Heart left ventricle (tissue), 16 donors: ENCODE results near the gene LRP1B. TPM values are rescaled to one million over a fixed set of nuclear protein-coding genes. Genes with fewer than 3 reads are reported as not detected.
"Not testable (repeated sequence)": the region's sequence is repeated elsewhere in the genome, so short reads cannot be mapped to it uniquely, and the experiment has no call there.

ENCODE experiments used
- ATAC-seq, 4 donors: fragments of 200-7000 bp; cut with Tn5 transposase; one replicate each; pipeline ENCODE4 v1.9.1; 2020 to 2022; ENCODE audit warnings: moderate library complexity in 4 of 4, mild to moderate bottlenecking in 3 of 4, moderate number of reproducible peaks in 1 of 4
- DNase-seq, 5 donors: peaks; one replicate each; pipeline ENCODE4 v3.0.0-alpha.2; 2020
- H3K27ac ChIP-seq, 12 donors: fragments of 200-600 bp; sonication (generic) in 4 of 12; one replicate each; pipeline versions ENCODE4 v1.5.0 to v1.8.0; 2016 to 2022; ENCODE audit warnings: mild to moderate bottlenecking in 2 of 12
- H3K27me3 ChIP-seq, 9 donors: fragments of 200-600 bp; sonication (generic) in 2 of 9; one replicate each; pipeline versions ENCODE4 v1.5.1 to v1.8.0; 2016 to 2022; ENCODE audit warnings: mild to moderate bottlenecking in 3 of 9
- H3K36me3 ChIP-seq, 9 donors: fragments of 200-600 bp; sonication (generic) in 2 of 9; one replicate each; pipeline versions ENCODE4 v1.5.0 to v1.8.0; 2018 to 2022; ENCODE audit warnings: mild to moderate bottlenecking in 2 of 9
- H3K4me1 ChIP-seq, 12 donors: fragments of 200-600 bp; sonication (generic) in 4 of 12; one replicate each; pipeline versions ENCODE4 v1.5.0 to v1.8.0; 2016 to 2022; ENCODE audit warnings: mild to moderate bottlenecking in 3 of 12
- H3K4me3 ChIP-seq, 12 donors: fragments of 200-600 bp; sonication (generic) in 4 of 12; one replicate each; pipeline versions ENCODE4 v1.5.0 to v1.8.0; 2017 to 2022; ENCODE audit warnings: mild to moderate bottlenecking in 9 of 12, moderate library complexity in 4 of 12
- H3K9me3 ChIP-seq, 12 donors: fragments of 200-600 bp; sonication (generic) in 4 of 12; one replicate each; pipeline versions ENCODE4 v1.5.0 to v1.8.0; 2016 to 2022; ENCODE audit warnings: mild to moderate bottlenecking in 1 of 12
- POLR2A ChIP-seq, 2 donors: fragments of 450-650 bp; IDR thresholded peaks; one replicate each; pipeline ENCODE4 v1.6.1; 2017; ENCODE audit warnings: antibody characterized with exemption in 2 of 2, mild to moderate bottlenecking in 2 of 2, moderate library complexity in 2 of 2
- WGBS, 4 donors: extraction: QIAGEN DNeasy Blood & Tissue Kit in 2 of 4; methylation state at CpG; one replicate each; pipeline versions ENCODE4 v1.1.5 to v1.1.7; 2013 to 2018; 5-methylcytosine and 5-hydroxymethylcytosine counted together
- intact Hi-C, 10 donors: fragments of 100-400 bp; cut with DNase I; formaldehyde crosslinking; loops; one replicate each; pipeline versions ENCODE4 v1.11.1 to v1.14.2; 2022
- polyA plus RNA-seq, 2 donors: library from polyadenylated mRNA; stranded (reverse); fragments of 200-250 nt; gene quantifications; one replicate each; pipeline ENCODE4 v1.2.3, GENCODE V29; 2013
- total RNA-seq, 9 donors: library from RNA; depleted of rRNA in 2 of 9; stranded (reverse); fragments of >200 nt in 2 of 9; fragmentation: NEBNext Ultra II Directional in 3 of 9; extraction: Animal tissue kit (Norgen Biotek cat#: 25700) in 3 of 9; gene quantifications; one replicate each; pipeline versions ENCODE4 v1.1.0 to v1.2.4, GENCODE V29; 2016 to 2023
- TF ChIP-seq, protein P1 (sequence below), 12 donors: fragments of 200-600 bp; sonication (generic) in 4 of 12; IDR thresholded peaks; one replicate each; pipeline versions ENCODE4 v1.5.0 to v1.8.0; 2018 to 2022; ENCODE audit warnings: antibody characterized with exemption in 12 of 12, mild to moderate bottlenecking in 5 of 12
- donor health status: ischemic (EF 13 %, LVEDD 7.1; RV severe dilation, severe dysfunction).
- donor health status: healthy with polysubstance abuse.
- donor health status: DM: no; HTN: yes; CAD: no.
- donor health status: DM: no; HTN: no; CAD: no.
- donor health status: ischemic (EF 25% LVEDD 6.9; RV normal size, moderate dysfunction).
- donor health status: ischemic (EF 25% LVEDD 5.7; RV mildly dilated, moderate dysfunction).
- donor health status: healthy.
- donor health status: DM: yes; HTN: yes; CAD: no.
- donor health status: ischemic (EF 35%, LVEDD 5.7; RV mildly dilated, moderate dysfunction).
- donor health status: nonischemic (EF 11% LVEDD 7.7; RV severe dilation, severe dysfunction).
- donor health status: DM: yes; HTN: yes; CAD: no.
- donor health status: PGD.
- donor health status: ischemic (EF 29% LVEDD 5.4; RV normal size, mild dysfunction).
- donor health status: nonischemic (EF 23%, LVEDD 6.1; RV moderate dilation, normal function).

The LRP1B gene
- total and polyA plus RNA-seq, 11 donors, result 0.01 to 0.19 (median 0.11) TPM; not detected in 2

DNA sequence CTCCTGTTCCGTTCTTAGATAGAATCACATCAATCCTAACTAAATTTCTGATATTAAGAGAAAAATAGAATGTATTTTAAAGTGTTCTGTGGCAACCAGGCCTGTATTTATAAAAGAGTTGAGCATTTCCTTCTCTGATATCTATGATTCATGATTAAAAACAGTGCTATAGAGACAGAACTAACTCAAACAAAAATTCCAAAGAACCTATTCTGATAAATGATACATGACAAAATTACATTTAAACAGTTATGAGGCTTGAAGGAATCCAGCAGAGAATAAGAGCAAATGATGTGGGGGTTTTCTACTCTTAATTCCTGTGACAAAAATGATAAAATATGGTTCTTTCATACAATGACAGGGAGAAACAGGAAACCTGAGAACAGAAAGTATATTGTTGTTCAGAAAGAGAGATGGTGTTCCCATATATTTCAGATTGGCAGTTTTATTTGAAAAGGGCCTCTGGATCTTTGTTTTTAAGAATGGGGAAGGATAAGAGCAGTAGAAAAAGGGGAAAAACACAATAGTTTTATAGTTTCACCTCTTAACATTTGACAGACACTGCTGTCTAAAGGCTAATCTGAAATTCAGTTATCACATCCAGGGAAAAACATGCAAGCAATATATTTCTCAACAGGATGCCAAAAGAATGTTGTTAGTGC lies 944.3 kb downstream of the LRP1B start:
- 58 to 67% (median 63%) methylated on average over 1 of the region's 1 CpG for WGBS, 4 donors
- intact Hi-C loops, result no loop called here
- Histone ChIP-seq H3K27ac (no peak overlapping the region), H3K9me3 (no peaks in the 10 kb centered on the region), H3K36me3 (no peaks in the 10 kb centered on the region), H3K4me1 (no peaks in the 10 kb centered on the region), H3K27me3 (no peaks in the 10 kb centered on the region), H3K4me3 (no peak overlapping the region)
- no peak for DNase-seq
- TF ChIP-seq, protein P1, sequence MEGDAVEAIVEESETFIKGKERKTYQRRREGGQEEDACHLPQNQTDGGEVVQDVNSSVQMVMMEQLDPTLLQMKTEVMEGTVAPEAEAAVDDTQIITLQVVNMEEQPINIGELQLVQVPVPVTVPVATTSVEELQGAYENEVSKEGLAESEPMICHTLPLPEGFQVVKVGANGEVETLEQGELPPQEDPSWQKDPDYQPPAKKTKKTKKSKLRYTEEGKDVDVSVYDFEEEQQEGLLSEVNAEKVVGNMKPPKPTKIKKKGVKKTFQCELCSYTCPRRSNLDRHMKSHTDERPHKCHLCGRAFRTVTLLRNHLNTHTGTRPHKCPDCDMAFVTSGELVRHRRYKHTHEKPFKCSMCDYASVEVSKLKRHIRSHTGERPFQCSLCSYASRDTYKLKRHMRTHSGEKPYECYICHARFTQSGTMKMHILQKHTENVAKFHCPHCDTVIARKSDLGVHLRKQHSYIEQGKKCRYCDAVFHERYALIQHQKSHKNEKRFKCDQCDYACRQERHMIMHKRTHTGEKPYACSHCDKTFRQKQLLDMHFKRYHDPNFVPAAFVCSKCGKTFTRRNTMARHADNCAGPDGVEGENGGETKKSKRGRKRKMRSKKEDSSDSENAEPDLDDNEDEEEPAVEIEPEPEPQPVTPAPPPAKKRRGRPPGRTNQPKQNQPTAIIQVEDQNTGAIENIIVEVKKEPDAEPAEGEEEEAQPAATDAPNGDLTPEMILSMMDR (IDR thresholded peaks at IDR 0.05), result no peak
- TF ChIP-seq POLR2A (IDR thresholded peaks at IDR 0.05), result no peak
- ATAC-seq, result no peak

DNA sequence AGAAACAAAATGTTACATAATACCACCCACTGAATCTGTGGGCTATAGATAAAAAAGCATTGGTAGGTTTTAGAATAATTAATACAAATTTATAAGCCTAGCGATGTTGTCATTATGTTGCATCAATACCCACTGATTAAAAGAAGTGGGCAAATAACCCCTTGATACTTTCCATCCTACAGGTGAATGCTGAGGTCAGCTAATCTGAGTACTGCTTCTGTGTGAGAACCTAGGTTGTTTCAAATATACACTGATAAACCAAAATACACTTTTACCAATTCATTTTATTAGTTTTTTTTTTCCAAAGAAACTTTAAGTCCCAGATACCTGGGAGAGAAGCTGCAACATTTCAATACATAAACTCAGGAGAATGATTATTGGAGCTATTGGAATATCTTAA lies 948.6 kb downstream of the LRP1B start:
- WGBS, 4 donors, result 83 to 97% (median 91%) methylated on average over 1 of the region's 1 CpG
- intact Hi-C loops, result no loop called here
- Histone ChIP-seq H3K9me3 (no peaks in the 10 kb centered on the region), H3K36me3 (no peaks in the 10 kb centered on the region), H3K4me1 (no peaks in the 10 kb centered on the region), H3K27me3 (no peaks in the 10 kb centered on the region), H3K4me3 (no peak overlapping the region), H3K27ac (no peak overlapping the region)
- ATAC-seq (no peak), DNase-seq (no peak)
- TF ChIP-seq, protein P1 (IDR thresholded peaks at IDR 0.05), result no peak
- no peak for TF ChIP-seq POLR2A (IDR thresholded peaks at IDR 0.05)

DNA sequence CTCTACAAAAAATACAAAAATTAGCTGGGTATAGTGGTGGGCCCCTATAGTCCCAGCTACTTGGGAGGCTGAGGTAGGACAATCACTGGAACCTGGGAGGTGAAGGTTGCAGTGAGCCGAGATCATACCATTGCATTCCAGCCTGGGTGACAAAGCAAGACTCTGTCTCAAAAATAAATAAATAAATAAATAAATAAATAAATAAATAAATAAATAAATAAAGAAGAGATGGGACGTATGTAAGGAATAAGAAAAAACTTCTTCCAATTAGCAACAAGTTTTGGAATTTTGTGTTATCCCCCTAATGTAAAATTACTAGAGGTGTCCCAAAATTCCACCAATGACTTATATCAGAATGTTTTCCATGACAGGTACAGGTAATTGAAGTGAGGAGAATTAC lies 961.7 kb downstream of the LRP1B start:
- H3K9me3 ChIP-seq, DNase-seq, H3K36me3 ChIP-seq, intact Hi-C loops, ATAC-seq, H3K4me1 ChIP-seq, H3K4me3 ChIP-seq, H3K27ac ChIP-seq, H3K27me3 ChIP-seq: not testable (repeated sequence)
- WGBS, 4 donors, result 86 to 96% (median 93%) methylated on average over 2 of the region's 2 CpGs

DNA sequence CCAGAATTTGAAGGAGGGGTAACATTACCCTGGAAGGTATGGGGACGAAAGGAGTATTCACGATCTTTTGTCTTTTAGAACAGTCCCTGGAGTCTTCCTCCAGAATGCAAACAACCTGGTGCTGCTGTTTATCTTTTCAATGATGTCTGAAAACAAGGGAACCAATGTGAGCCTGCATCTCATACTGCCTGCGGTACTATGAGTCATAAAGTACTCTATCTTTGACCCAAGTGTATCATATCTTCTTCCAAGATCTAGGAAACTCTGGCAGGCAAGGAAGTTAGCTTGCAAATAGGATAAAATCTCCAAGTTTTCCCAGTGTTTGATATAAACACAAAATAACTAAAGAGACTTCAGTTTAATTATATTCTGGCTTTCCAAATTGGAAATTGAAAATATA lies 968.5 kb downstream of the LRP1B start:
- Histone ChIP-seq H3K4me1 (no peaks in the 10 kb centered on the region), H3K36me3 (no peaks in the 10 kb centered on the region), H3K27me3 (no peaks in the 10 kb centered on the region), H3K4me3 (no peak overlapping the region), H3K9me3 (no peaks in the 10 kb centered on the region), H3K27ac (no peak overlapping the region)
- ATAC-seq, result no peak
- no peak for DNase-seq
- TF ChIP-seq, protein P1 (IDR thresholded peaks at IDR 0.05), result no peak
- TF ChIP-seq POLR2A (IDR thresholded peaks at IDR 0.05), result no peak
- intact Hi-C loops, result no loop called here
- 39 to 69% (median 48%) methylated on average over 3 of the region's 3 CpGs for WGBS, 4 donors
